Thymus (tissue), 14 donors: ENCODE results near the gene ELP4. TPM values are rescaled to one million over a fixed set of nuclear protein-coding genes. Genes with fewer than 3 reads are reported as not detected.

Experiments used
- DNase-seq, 9 donors: peaks; one replicate each; pipeline ENCODE4 v3.0.0-alpha.2; 2013; ENCODE audit warnings: low spot score in 9 of 9, low read depth in 6 of 9, missing footprints in 1 of 9
- H3K27ac ChIP-seq, 2 donors: one replicate each; pipeline ENCODE4 v1.5.1; 2013; ENCODE audit warnings: control low read depth in 1 of 2, low read depth in 1 of 2, low read length in 1 of 2, mild to moderate bottlenecking in 1 of 2, moderate library complexity in 1 of 2
- H3K27me3 ChIP-seq, 2 donors: one replicate each; pipeline ENCODE4 v1.5.1; 2013; ENCODE audit warnings: low read length in 1 of 2; ENCODE audit not compliant: control insufficient read depth in 2 of 2, insufficient read depth in 1 of 2
- H3K36me3 ChIP-seq, 2 donors: one replicate each; pipeline ENCODE4 v1.5.1; 2013; ENCODE audit warnings: low read length in 1 of 2, mild to moderate bottlenecking in 1 of 2, moderate library complexity in 1 of 2; ENCODE audit not compliant: control insufficient read depth in 2 of 2, insufficient read depth in 2 of 2
- H3K4me1 ChIP-seq, 2 donors: one replicate each; pipeline ENCODE4 v1.5.1; 2013; ENCODE audit warnings: low read length in 2 of 2; ENCODE audit not compliant: control insufficient read depth in 2 of 2, insufficient read depth in 2 of 2
- H3K4me3 ChIP-seq, 2 donors: one replicate each; pipeline ENCODE4 v1.5.1; 2013; ENCODE audit warnings: low read length in 2 of 2, control low read depth in 1 of 2, mild to moderate bottlenecking in 1 of 2
- H3K9me3 ChIP-seq, 2 donors: one replicate each; pipeline ENCODE4 v1.5.1; 2013; ENCODE audit warnings: low read length in 1 of 2, mild to moderate bottlenecking in 1 of 2; ENCODE audit not compliant: control insufficient read depth in 2 of 2, insufficient read depth in 1 of 2
- WGBS: extraction: QIAGEN DNeasy Blood & Tissue Kit; methylation state at CpG from one replicate; pipeline ENCODE4 v1.1.7; 2013; 5-methylcytosine and 5-hydroxymethylcytosine counted together
- long read RNA-seq, 10 donors: transcript quantifications; one replicate each; lab custom pipeline, GENCODE V29; 2026
- polyA plus RNA-seq: library from polyadenylated mRNA; stranded (reverse); fragments of 200-250 nt; gene quantifications from one replicate; pipeline ENCODE4 v1.2.3, GENCODE V29; 2013
- total RNA-seq: library from RNA; stranded (reverse); fragments of 120-200 nt; gene quantifications from one replicate; pipeline ENCODE4 v1.2.4, GENCODE V29; 2013
- donor health status: healthy.

Gene ELP4, protein sequence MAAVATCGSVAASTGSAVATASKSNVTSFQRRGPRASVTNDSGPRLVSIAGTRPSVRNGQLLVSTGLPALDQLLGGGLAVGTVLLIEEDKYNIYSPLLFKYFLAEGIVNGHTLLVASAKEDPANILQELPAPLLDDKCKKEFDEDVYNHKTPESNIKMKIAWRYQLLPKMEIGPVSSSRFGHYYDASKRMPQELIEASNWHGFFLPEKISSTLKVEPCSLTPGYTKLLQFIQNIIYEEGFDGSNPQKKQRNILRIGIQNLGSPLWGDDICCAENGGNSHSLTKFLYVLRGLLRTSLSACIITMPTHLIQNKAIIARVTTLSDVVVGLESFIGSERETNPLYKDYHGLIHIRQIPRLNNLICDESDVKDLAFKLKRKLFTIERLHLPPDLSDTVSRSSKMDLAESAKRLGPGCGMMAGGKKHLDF
- total RNA-seq (26.8 TPM), polyA plus RNA-seq (20.6 TPM)
- long read RNA-seq, donor 1, full-length matches to known transcripts, result 1 of 1 reads
- long read RNA-seq, donor 1, partial matches to known transcripts, result 0 of 1 reads
- long read RNA-seq, donor 1, other reads (novel, unspliced or antisense), result 0 of 1 reads
- long read RNA-seq, donor 2, result 0 reads
- long read RNA-seq, donor 3, full-length matches to known transcripts, result 15 of 15 reads
- long read RNA-seq, donor 3, partial matches to known transcripts, result 0 of 15 reads
- long read RNA-seq, donor 3, other reads (novel, unspliced or antisense), result 0 of 15 reads
- long read RNA-seq, donor 4, full-length matches to known transcripts, result 5 of 5 reads
- long read RNA-seq, donor 4, partial matches to known transcripts, result 0 of 5 reads
- long read RNA-seq, donor 4, other reads (novel, unspliced or antisense), result 0 of 5 reads
- long read RNA-seq, donor 5, full-length matches to known transcripts, result 15 of 15 reads
- long read RNA-seq, donor 5, partial matches to known transcripts, result 0 of 15 reads
- long read RNA-seq, donor 5, other reads (novel, unspliced or antisense), result 0 of 15 reads
- long read RNA-seq, donor 6, full-length matches to known transcripts, result 4 of 4 reads
- long read RNA-seq, donor 6, partial matches to known transcripts, result 0 of 4 reads
- long read RNA-seq, donor 6, other reads (novel, unspliced or antisense), result 0 of 4 reads
- long read RNA-seq, donor 7, full-length matches to known transcripts, result 5 of 5 reads
- long read RNA-seq, donor 7, partial matches to known transcripts, result 0 of 5 reads
- long read RNA-seq, donor 7, other reads (novel, unspliced or antisense), result 0 of 5 reads
- long read RNA-seq, donor 8, full-length matches to known transcripts, result 1 of 1 reads
- long read RNA-seq, donor 8, partial matches to known transcripts, result 0 of 1 reads
- long read RNA-seq, donor 8, other reads (novel, unspliced or antisense), result 0 of 1 reads
- long read RNA-seq, donor 9, full-length matches to known transcripts, result 6 of 6 reads
- long read RNA-seq, donor 9, partial matches to known transcripts, result 0 of 6 reads
- long read RNA-seq, donor 9, other reads (novel, unspliced or antisense), result 0 of 6 reads
- long read RNA-seq, donor 10, full-length matches to known transcripts, result 8 of 8 reads
- long read RNA-seq, donor 10, partial matches to known transcripts, result 0 of 8 reads
- long read RNA-seq, donor 10, other reads (novel, unspliced or antisense), result 0 of 8 reads

DNA sequence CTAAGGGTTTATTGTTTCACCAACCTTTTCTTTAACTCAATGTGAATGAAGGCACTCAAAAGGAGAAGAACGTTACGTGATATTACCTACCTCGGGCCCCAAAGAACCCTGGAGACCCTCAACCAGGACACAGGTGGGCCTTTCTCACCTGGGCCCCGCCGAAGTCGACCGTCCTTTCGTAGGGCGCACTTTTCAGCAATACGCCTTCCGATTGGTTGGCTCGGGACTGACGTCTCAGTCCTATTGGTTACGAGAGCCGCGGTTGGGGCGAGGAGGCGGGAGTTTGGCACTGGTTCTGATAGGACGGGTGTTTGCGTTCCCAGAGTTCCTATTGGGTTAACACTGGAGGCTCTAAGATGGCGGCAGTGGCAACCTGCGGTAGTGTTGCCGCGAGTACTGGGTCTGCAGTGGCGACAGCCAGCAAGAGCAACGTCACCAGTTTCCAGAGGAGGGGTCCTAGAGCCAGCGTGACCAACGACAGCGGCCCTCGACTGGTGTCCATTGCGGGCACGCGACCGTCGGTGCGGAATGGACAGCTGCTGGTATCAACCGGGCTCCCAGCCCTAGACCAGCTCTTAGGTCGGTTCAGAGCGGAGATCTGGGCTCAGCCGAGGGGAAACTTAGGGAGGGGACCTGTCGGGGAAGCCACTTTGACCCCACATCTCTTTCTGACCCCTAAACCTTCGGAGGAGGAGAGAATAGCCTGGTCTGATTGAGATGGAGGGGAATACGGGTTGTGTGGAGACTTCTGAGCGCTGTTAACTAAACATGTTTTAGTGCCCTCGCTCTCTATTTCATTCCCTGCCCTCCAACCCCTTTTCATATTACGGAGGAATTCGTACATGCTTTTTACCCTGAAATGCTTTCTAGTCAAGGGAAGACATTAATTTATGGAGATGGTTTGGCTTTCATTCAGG lies at the start of gene ELP4, which contains the start of gene IMMP1L:
TSS of gene ELP4 (plus strand) at position 339 of the 917 bp plus-strand sequence. CDS start at position 357, 18 bp downstream.
TSS of gene IMMP1L (minus strand) at position 194 of the 917 bp plus-strand sequence. CDS start 46,346 bp downstream, outside the sequence.
- peak; percentile 93 to 99 (median 96) for DNase-seq
- no peaks in the 10 kb centered on the region for H3K4me1 ChIP-seq
- under 1% methylated on average over 47 of the region's 47 CpGs for WGBS
- no peaks in the 10 kb centered on the region for H3K9me3 ChIP-seq
- H3K4me3 ChIP-seq, result peak within 1 kb of the TSS; percentile 74 to 98
- H3K27me3 ChIP-seq, result no peaks in the 10 kb centered on the region
- peak within 1 kb of the TSS; percentile 87 to 89 for H3K27ac ChIP-seq
- peaks cover 0 to 6% of the 10 kb centered on the region in 2 donors for H3K36me3 ChIP-seq

DNA sequence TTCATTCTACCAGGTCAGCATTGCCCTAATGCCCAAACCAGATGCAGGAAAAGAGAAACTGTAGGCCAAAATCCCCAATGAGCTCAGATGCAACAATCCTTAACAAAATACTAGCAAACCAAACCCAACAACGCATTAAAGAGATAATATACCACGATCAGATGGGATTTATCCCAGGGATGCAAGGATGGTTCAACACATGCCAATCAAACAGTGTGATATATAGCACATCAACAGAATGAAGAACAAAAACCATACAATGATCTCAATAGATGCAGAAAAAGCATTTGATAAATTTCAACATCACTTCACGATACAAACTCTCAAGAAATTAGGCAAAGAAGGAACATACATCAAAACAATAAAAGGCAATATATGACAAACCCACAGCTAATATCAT lies 45.1 kb upstream of the ELP4 start:
- no peak for DNase-seq
- H3K27me3 ChIP-seq, result no peaks in the 10 kb centered on the region
- H3K36me3 ChIP-seq, result no peaks in the 10 kb centered on the region
- no peaks in the 10 kb centered on the region for H3K9me3 ChIP-seq
- H3K27ac ChIP-seq, result no peak overlapping the region
- H3K4me3 ChIP-seq, result no peak overlapping the region
- H3K4me1 ChIP-seq, result no peaks in the 10 kb centered on the region
- WGBS, result 99% methylated on average over 3 of the region's 3 CpGs

DNA sequence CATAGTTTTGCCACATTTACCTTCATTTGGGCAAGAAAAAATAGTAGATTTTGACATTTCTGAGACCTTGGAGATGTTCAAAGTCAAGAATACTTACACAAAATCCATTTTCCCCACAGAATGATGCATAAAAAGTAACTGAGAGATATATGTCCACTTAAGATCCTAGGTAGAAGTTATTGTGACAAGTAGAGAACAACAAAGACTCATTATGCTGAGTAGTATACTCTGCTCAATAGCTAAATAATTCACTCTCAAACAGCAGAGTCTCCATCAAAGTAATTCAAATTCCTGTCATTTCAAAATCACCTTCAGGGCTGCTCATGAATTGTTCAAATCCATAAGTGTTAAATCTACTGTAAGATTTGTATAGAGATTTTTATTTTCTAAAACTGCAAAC lies 35.5 kb upstream of the ELP4 start:
- H3K4me1 ChIP-seq, result no peaks in the 10 kb centered on the region
- H3K4me3 ChIP-seq, result no peak overlapping the region
- no peak for DNase-seq
- H3K36me3 ChIP-seq, result no peaks in the 10 kb centered on the region
- H3K9me3 ChIP-seq, result no peaks in the 10 kb centered on the region
- H3K27me3 ChIP-seq, result no peaks in the 10 kb centered on the region
- no peak overlapping the region for H3K27ac ChIP-seq

DNA sequence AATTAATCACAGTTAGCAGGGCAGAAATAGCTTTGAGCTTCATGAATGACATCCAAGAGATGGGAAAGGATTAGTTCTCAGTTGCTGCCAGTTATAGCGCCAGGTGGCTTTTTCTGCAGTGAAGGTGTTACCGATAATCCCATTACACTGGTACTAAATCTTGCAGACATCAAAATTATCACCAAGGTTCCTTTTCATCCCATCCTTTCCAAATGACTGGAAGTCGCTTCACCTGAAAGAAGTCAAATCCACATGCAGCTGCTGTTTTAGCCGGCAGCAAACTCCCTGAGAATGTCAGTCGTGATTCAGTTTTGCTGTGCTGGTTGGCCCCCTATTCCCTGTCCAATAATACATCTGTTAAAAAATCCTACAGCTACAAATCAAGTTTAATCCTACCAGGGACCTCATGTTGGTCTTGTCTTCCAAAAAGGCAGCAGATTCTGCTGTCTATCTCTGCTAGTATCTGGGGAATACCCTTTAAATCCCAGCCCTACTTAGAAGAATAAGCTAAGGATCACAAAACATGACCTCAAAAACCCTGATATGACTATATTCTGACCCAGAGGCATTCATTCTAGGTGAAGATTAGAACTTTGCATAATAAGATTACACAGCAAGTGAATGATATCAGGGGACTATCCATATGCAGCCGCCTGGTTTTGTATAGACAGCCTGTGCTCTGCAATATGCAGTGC lies 31.9 kb upstream of the ELP4 start:
- 98% methylated on average over 6 of the region's 6 CpGs for WGBS
- no peaks in the 10 kb centered on the region for H3K4me1 ChIP-seq
- H3K36me3 ChIP-seq, result no peaks in the 10 kb centered on the region
- DNase-seq, result no peak
- no peaks in the 10 kb centered on the region for H3K27me3 ChIP-seq
- no peak overlapping the region for H3K4me3 ChIP-seq
- no peak overlapping the region for H3K27ac ChIP-seq
- H3K9me3 ChIP-seq, result no peaks in the 10 kb centered on the region

DNA sequence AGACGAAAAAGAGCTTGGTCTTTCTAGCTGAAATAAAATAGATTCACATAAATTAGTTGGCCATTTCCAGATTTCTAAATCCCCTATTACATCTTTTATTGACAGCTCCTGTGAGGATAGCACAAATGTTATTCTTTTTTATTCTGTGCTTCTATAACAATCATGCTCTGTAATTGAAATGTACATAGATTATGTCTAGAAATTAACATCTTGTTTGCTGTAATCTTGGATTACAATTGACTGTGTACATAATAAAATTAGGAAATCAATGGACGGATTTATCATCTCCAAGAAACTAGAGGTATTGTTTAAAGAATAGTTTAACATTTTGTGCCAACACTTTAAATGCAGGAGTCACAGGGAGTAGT lies 31.4 kb upstream of the ELP4 start:
- no peak for DNase-seq
- H3K36me3 ChIP-seq, result no peaks in the 10 kb centered on the region
- H3K9me3 ChIP-seq, result no peaks in the 10 kb centered on the region
- no peaks in the 10 kb centered on the region for H3K27me3 ChIP-seq
- 98% methylated on average over 2 of the region's 2 CpGs for WGBS
- no peak overlapping the region for H3K27ac ChIP-seq
- H3K4me1 ChIP-seq, result no peaks in the 10 kb centered on the region
- no peak overlapping the region for H3K4me3 ChIP-seq

DNA sequence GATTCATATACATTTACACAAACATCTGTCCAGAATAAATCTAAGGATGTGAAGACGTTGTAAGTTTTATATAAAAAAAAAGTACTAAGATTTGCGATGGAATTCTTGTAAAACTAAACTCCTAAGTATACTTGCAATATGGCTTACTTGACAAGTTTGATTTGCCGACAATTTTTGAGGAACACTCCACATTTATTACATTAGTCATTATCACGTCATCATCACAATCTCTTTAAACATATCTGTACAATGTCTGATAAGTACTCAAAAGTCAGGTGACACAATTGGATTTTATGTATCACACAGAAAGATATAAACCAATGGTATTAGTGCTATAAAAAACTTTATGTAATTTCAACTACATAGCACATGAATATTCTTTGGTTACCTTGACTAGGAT lies 30.5 kb upstream of the ELP4 start:
- Histone ChIP-seq H3K9me3 (no peaks in the 10 kb centered on the region), H3K4me3 (no peak overlapping the region), H3K27ac (no peak overlapping the region), H3K27me3 (no peaks in the 10 kb centered on the region), H3K4me1 (no peaks in the 10 kb centered on the region), H3K36me3 (no peaks in the 10 kb centered on the region)
- 98% methylated on average over 4 of the region's 4 CpGs for WGBS
- no peak for DNase-seq

DNA sequence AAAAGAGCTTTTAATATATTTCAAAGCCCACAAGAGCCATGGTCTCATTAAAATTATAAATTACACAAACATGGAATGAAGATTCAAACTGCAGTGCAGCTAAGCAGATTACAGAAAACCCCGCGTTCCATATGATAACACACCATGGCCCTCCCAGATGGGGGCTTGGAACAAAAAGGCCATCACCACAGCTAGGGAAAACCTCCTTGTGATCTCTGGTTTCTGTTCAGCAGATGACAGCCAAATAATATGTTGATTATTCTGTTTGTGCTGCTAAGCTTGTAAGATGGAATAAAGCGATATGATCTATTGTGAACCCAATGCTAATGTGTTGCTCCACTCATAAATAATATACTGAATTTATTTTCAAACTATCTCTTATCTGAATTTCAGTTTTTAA lies 28.6 kb upstream of the ELP4 start:
- Histone ChIP-seq H3K9me3 (no peaks in the 10 kb centered on the region), H3K27ac (no peak overlapping the region), H3K36me3 (no peaks in the 10 kb centered on the region), H3K4me3 (no peak overlapping the region), H3K27me3 (no peaks in the 10 kb centered on the region), H3K4me1 (no peaks in the 10 kb centered on the region)
- 98% methylated on average over 3 of the region's 3 CpGs for WGBS
- no peak for DNase-seq
